IPS DF 4.7 (cell line): ENCODE measurements around the gene KIAA1671.

Experiments used
- DNase-seq: peaks from one replicate; pipeline ENCODE4 v3.0.0-alpha.2; 2013; ENCODE audit warnings: low spot score; ENCODE audit errors: extremely low read depth

KIAA1671 gene

GRCh38 chr22:25066861-25067435, 114.4 kb downstream of the KIAA1671 start:
- DNase-seq, result no peak

- DNase-seq, result no peak
These were observed 115.4 kb downstream of the KIAA1671 start for GRCh38 chr22:25067851-25068421.

GRCh38 chr22:25068707-25069106, 116.2 kb downstream of the KIAA1671 start:
- DNase-seq, result no peak

- DNase-seq, result no peak
These were observed 116.9 kb downstream of the KIAA1671 start for GRCh38 chr22:25069426-25069757.

- DNase-seq, result no peak
These were observed 117.4 kb downstream of the KIAA1671 start for GRCh38 chr22:25069758-25070481.

GRCh38 chr22:25070956-25071355, 118.4 kb downstream of the KIAA1671 start:
- no peak for DNase-seq

- DNase-seq, result no peak
These were observed 119.2 kb downstream of the KIAA1671 start for GRCh38 chr22:25071720-25072119.

GRCh38 chr22:25072406-25072805, 119.9 kb downstream of the KIAA1671 start:
- no peak for DNase-seq

GRCh38 chr22:25076336-25076735, 123.8 kb downstream of the KIAA1671 start:
- no peak for DNase-seq

GRCh38 chr22:25077056-25077455, 124.5 kb downstream of the KIAA1671 start:
- DNase-seq, result no peak

- DNase-seq, result no peak
These were observed 125.4 kb downstream of the KIAA1671 start for GRCh38 chr22:25077964-25078363.

- no peak for DNase-seq
These were observed 126.1 kb downstream of the KIAA1671 start for GRCh38 chr22:25078591-25078990.

GRCh38 chr22:25080855-25081254, 128.3 kb downstream of the KIAA1671 start:
- DNase-seq, result no peak

GRCh38 chr22:25081409-25081824, 128.9 kb downstream of the KIAA1671 start:
- DNase-seq, result no peak

GRCh38 chr22:25082096-25082495, 129.6 kb downstream of the KIAA1671 start:
- DNase-seq, result no peak

- no peak for DNase-seq
These were observed 130.7 kb downstream of the KIAA1671 start for GRCh38 chr22:25083056-25083806.

GRCh38 chr22:25083807-25084200, 131.3 kb downstream of the KIAA1671 start:
- DNase-seq, result no peak

GRCh38 chr22:25084405-25085107, 132.0 kb downstream of the KIAA1671 start:
- DNase-seq, result no peak

- no peak for DNase-seq
These were observed 132.6 kb downstream of the KIAA1671 start for GRCh38 chr22:25085156-25085555.

- no peak for DNase-seq
These were observed 133.7 kb downstream of the KIAA1671 start for GRCh38 chr22:25085930-25086901.
